ENCODE measurements around the gene TNFSF13. TPM values are rescaled to one million over a fixed set of nuclear protein-coding genes. Genes with fewer than 3 reads are reported as not detected.

Gene TNFSF13
- total RNA-seq, 1 experiment from 2014 or later, result 19.7 TPM

- CTCF ChIA-PET, result no interaction called here
- H3K4me3 Mint-ChIP-seq (ENCODE audit: low read depth, unreplicated experiment), result no peak overlapping the region
- H3K4me1 Mint-ChIP-seq (ENCODE audit: low read depth, unreplicated experiment), result no peaks in the 10 kb centered on the region
- no peaks in the 10 kb centered on the region for H3K27me3 Mint-ChIP-seq (ENCODE audit: unreplicated experiment)
- H3K9me3 Mint-ChIP-seq (ENCODE audit: low read depth, unreplicated experiment), result no peaks in the 10 kb centered on the region
- H3K27ac Mint-ChIP-seq (ENCODE audit: unreplicated experiment), result no peak overlapping the region
- no peak for TF ChIP-seq CTCF (IDR thresholded peaks at IDR 0.05; ENCODE audit: unreplicated experiment)
- intact Hi-C loops (cut with micrococcal nuclease; ENCODE audit: unreplicated experiment), result no loop called here
- peaks cover 51% of the 10 kb centered on the region for H3K36me3 Mint-ChIP-seq (ENCODE audit: insufficient read depth, unreplicated experiment)
- no peak for DNase-seq
- BruUV-seq (replicated peaks), result no TSS peak
Measured at GRCh38 chr17:7589204-7589868, 30.8 kb downstream of the TNFSF13 start.

- no peaks in the 10 kb centered on the region for H3K27me3 Mint-ChIP-seq (ENCODE audit: unreplicated experiment)
- intact Hi-C loops (cut with micrococcal nuclease; ENCODE audit: unreplicated experiment), result no loop called here
- H3K9me3 Mint-ChIP-seq (ENCODE audit: low read depth, unreplicated experiment), result no peaks in the 10 kb centered on the region
- CTCF ChIA-PET, result no interaction called here
- TF ChIP-seq CTCF (IDR thresholded peaks at IDR 0.05; ENCODE audit: unreplicated experiment), result no peak
- BruUV-seq (replicated peaks), result no TSS peak
- no peak within 1 kb of the TSS for H3K4me3 Mint-ChIP-seq (ENCODE audit: low read depth, unreplicated experiment)
- H3K36me3 Mint-ChIP-seq (ENCODE audit: insufficient read depth, unreplicated experiment), result peaks cover 47% of the 10 kb centered on the region
- peak within 1 kb of the TSS; percentile 6 for H3K27ac Mint-ChIP-seq (ENCODE audit: unreplicated experiment)
- H3K4me1 Mint-ChIP-seq (ENCODE audit: low read depth, unreplicated experiment), result no peaks in the 10 kb centered on the region
- no peak for DNase-seq
Measured at GRCh38 chr17:7589891-7590691, 31.5 kb downstream of the TNFSF13 start, which contains the start of gene SOX15. SOX15 (minus strand) TSS chr17:7590094; CDS start chr17:7589676, 418 bp downstream.

GRCh38 chr17:7590743-7591142 is 32.2 kb downstream of the TNFSF13 start:
- no TSS peak for BruUV-seq (replicated peaks)
- CTCF ChIA-PET, result no interaction called here
- H3K27ac Mint-ChIP-seq (ENCODE audit: unreplicated experiment), result peak overlapping the region; percentile 6
- intact Hi-C loops (cut with micrococcal nuclease; ENCODE audit: unreplicated experiment), result no loop called here
- H3K4me1 Mint-ChIP-seq (ENCODE audit: low read depth, unreplicated experiment), result no peaks in the 10 kb centered on the region
- H3K27me3 Mint-ChIP-seq (ENCODE audit: unreplicated experiment), result no peaks in the 10 kb centered on the region
- peaks cover 52% of the 10 kb centered on the region for H3K36me3 Mint-ChIP-seq (ENCODE audit: insufficient read depth, unreplicated experiment)
- DNase-seq, result no peak
- TF ChIP-seq CTCF (IDR thresholded peaks at IDR 0.05; ENCODE audit: unreplicated experiment), result no peak
- no peak overlapping the region for H3K4me3 Mint-ChIP-seq (ENCODE audit: low read depth, unreplicated experiment)
- no peaks in the 10 kb centered on the region for H3K9me3 Mint-ChIP-seq (ENCODE audit: low read depth, unreplicated experiment)

GRCh38 chr17:7591596-7591995 is 33.0 kb downstream of the TNFSF13 start:
- no peak for TF ChIP-seq CTCF (IDR thresholded peaks at IDR 0.05; ENCODE audit: unreplicated experiment)
- BruUV-seq (replicated peaks), result no TSS peak
- H3K36me3 Mint-ChIP-seq (ENCODE audit: insufficient read depth, unreplicated experiment), result peaks cover 56% of the 10 kb centered on the region
- H3K4me3 Mint-ChIP-seq (ENCODE audit: low read depth, unreplicated experiment), result no peak overlapping the region
- no peak for DNase-seq
- no peaks in the 10 kb centered on the region for H3K9me3 Mint-ChIP-seq (ENCODE audit: low read depth, unreplicated experiment)
- CTCF ChIA-PET, result no interaction called here
- H3K4me1 Mint-ChIP-seq (ENCODE audit: low read depth, unreplicated experiment), result no peaks in the 10 kb centered on the region
- no peak overlapping the region for H3K27ac Mint-ChIP-seq (ENCODE audit: unreplicated experiment)
- intact Hi-C loops (cut with micrococcal nuclease; ENCODE audit: unreplicated experiment), result no loop called here
- no peaks in the 10 kb centered on the region for H3K27me3 Mint-ChIP-seq (ENCODE audit: unreplicated experiment)
